HCT116 (cell line): ENCODE measurements around the gene CUX1.

ENCODE experiments used
- FOSL1 ChIP-seq: IDR thresholded peaks from 2 replicates; pipeline ENCODE4 v1.6.1; 2012; ENCODE audit warnings: low read depth
- POLR2A ChIP-seq: IDR thresholded peaks from 2 replicates; pipeline ENCODE4 v1.7.0; 2011; ENCODE audit warnings: borderline replicate concordance; ENCODE audit not compliant: insufficient read depth, insufficient read length; ENCODE audit errors: extremely low read depth
- POLR2AphosphoS5 ChIP-seq: IDR thresholded peaks from 2 replicates; pipeline ENCODE4 v1.6.1; 2011; ENCODE audit warnings: mild to moderate bottlenecking, low read depth, low read length, moderate library complexity

DNA sequence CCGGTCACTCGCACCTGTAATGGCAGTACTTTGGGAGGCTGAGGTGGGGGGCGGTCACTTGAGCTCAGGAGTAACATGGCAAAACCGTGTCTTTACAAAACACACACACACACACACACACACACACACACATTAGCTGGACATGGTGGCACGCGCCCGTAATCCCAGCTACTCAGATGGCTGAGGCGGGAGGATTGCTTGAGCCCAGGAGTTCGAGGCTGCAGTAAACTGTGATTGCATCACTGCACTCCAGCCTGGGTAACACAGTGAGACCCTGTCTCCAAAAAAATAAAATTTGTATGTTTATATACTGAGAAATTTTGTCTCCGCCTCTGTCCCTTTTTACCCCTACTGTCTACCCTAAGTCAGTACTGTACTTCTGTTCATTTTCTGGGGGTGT is 86.6 kb downstream of the CUX1 start:
- no peak for TF ChIP-seq POLR2AphosphoS5
- no peak for TF ChIP-seq FOSL1
- TF ChIP-seq POLR2A, result no peak
